Smooth muscle cell of the brain vasculature (primary cell): Measurements from ENCODE around the gene HMGN1.

Source experiments
- DNase-seq: peaks from one replicate; pipeline ENCODE4 v3.0.0-alpha.2; 2012; ENCODE audit warnings: low read depth, low spot score

The HMGN1 gene

DNA sequence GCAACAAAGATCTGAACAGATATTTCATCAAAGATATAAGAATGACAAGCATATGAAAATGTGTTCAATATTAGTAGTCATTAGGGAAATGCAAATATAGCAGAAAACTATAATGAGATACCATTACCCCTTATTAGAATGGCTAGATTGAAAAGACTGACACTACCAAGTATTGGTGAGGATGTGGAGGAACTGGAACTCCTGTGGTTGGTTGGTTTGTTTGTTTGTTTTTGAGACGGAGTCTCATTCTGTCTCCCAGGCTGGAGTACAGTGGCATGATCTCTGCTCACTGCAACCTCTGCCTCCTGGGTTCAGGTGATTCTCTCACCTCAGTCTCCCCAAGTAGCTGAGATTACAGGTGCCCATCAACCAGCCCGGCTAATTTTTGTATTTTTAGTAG lies 18.9 kb upstream of the HMGN1 start:
- no peak for DNase-seq

DNA sequence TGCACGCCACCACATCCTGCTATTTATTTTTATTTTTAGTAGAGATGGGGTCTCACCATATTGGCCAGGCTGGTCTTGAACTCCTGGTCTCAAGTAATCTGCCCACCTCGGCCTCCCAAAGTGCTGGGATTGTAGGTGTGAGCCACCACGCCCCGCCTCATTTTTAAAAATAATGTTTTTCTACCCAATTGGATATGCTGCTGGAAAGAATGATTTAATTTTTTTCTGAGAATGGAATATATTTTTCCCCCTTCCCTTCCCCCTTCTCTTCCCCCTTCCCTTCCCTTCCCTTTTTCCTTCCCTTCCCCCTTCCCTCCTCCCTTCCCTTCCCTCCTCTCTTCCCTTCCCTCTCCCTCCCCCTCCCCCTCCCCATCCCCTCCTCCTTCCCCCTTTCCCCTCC lies 17.7 kb upstream of the HMGN1 start:
- DNase-seq, result no peak

DNA sequence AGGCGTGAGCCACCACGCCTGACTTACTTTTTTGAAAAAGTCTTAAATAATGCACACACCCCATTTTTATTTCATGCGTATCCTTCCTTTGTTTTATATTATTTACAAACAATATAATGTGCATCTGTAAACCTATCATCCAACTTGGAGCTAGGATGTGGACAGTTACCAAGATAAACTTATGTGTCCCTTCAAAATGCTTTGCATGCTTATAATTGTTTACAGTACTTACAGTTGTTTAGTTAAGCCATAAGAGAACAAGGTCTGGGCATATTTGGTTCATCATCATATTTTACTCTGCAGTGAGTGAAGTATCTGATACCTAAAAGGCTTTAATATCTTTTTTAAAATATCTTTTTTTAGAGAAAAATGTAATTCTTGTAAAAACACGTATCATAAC lies 16.1 kb upstream of the HMGN1 start:
- DNase-seq, result no peak

DNA sequence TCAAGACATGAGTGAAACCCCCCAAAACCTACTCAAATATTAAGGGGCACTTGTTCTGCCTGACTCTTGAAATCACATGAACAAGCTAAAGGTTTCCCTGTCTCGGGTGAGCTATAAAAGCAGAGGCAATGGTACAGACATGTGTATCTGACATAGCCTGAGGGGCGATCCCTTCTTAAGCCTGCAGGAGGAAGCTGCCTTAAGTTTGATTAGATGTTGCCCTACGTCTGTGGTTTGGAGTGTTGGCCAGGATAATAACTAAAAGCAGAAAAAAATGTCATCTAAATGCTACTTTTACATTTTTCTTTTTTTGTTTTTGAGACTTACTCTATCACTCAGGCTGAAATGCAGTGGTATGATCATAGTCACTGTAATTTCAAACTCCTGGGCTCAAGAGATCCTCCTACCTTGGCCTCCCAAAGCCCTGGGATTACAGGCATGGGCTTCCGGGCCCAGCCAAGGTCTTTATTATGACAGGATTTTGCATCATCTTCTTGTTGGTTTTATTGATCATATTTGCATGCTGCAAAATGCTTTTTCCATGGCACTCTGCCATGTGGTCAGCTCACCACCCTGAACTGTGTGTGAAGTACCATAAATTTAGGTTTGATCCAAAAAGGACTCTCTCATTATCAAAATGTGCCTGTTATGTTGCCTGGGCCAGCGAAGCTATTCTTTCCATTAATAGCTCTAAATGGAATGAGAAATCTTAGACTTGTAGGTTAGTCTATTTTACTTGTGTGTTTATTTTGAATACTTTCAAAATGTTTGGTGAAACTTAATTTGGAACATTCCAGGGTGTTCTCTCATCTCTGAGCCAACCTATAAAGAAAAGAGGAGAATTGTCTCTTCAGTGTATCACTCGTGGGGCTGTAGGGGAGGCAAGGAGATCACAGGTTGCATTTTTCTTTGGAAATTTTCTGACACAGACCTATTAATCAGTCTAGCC lies 15.0 kb upstream of the HMGN1 start:
- no peak for DNase-seq

DNA sequence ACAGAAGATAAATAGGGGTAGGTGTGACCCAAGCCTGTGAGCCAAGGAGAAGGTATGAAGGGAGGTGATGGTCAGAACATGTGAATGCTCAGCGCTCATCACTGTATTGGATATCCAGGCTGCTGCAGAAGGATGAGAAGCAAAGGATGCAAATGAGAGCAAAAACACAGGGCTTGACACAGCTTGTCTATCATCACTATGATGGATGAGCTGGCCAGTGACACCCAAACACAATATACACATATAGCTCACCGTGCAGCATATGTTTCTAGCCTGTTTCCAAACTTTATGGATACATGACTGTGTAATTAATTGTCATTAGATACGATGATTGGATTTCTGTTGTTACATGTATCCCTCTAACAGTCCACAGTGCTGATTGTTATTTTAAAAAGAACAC lies 13.8 kb upstream of the HMGN1 start:
- no peak for DNase-seq

DNA sequence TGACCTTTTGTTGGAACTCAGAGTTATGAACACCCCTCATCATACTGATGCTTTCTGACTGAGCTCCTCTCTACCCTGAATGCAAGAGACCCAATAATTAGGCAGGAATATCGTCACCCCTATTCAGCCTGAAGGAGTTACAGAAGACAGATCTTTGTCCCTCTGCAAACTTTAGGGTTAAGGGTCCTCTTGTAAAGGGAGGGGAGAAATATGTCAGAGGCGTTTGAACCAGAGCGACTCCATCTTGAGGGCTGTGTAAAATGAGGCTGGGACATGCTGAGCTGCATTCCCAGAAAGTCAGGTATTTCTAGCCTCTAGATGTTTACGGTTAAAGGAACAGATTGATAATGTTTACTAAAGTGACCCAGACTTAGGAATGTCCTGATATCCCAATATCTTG lies 10.5 kb upstream of the HMGN1 start:
- DNase-seq, result no peak

DNA sequence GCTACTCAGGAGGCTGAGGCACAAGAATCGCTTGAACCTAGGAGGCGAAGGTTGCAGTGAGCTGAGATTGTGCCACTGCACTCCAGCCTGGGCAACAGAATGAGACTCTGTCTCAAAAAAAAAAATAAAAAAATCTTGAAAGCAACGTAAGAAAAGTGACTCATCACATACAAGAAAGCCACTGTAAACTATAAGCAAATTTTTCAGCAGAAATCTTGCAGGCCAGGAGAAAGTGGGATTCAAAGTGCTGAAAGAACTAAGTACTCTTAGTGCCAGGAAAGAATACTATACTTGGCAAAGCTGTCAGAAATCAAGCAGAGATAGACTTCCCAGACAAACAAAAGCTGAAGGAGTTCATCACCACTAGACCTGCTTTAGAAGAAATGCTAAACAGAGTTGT lies 4.4 kb upstream of the HMGN1 start:
- no peak for DNase-seq

DNA sequence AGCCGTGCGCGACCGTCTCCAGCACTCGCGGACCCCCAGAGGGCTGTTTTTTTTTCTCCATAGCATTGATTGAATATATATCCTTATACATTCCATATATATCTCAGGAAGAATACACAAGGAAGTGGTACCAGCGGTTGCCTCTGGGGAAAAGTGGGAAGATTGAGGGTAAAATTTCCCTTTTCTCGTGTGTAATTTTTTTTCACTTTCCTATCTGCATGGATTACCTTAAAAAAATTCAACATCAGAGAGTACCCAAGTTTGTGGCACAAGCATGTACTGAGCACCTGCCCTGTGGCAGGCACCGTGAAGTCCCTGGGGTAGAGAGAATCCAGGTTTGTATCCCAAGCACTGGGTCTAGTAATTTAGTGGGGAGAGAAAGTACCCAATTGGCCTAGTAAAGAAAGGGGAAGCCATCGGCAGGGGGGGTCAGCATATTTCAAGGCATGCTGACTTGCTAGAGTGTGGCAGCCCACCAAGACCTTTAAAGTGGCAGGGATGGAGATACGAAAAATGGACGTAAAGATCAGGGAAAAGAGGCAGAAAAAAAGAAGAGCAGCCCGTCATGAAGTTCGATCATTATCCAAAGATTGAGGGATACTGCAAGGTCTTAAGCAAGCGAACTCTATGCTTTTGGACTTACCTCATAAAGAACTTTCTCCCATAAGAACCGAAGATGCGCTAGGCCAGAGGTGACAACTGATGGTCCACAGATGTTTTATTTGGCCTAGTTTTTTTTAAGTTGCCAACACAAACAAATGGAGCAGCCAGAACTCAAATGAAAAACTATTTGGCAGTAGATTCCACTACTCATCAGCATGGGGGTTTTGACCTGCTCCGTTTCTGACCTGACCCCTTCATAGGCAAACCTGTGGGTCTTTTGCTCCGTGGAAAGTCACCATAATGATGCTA lies 1.5 kb upstream of the HMGN1 start:
- no peak for DNase-seq

DNA sequence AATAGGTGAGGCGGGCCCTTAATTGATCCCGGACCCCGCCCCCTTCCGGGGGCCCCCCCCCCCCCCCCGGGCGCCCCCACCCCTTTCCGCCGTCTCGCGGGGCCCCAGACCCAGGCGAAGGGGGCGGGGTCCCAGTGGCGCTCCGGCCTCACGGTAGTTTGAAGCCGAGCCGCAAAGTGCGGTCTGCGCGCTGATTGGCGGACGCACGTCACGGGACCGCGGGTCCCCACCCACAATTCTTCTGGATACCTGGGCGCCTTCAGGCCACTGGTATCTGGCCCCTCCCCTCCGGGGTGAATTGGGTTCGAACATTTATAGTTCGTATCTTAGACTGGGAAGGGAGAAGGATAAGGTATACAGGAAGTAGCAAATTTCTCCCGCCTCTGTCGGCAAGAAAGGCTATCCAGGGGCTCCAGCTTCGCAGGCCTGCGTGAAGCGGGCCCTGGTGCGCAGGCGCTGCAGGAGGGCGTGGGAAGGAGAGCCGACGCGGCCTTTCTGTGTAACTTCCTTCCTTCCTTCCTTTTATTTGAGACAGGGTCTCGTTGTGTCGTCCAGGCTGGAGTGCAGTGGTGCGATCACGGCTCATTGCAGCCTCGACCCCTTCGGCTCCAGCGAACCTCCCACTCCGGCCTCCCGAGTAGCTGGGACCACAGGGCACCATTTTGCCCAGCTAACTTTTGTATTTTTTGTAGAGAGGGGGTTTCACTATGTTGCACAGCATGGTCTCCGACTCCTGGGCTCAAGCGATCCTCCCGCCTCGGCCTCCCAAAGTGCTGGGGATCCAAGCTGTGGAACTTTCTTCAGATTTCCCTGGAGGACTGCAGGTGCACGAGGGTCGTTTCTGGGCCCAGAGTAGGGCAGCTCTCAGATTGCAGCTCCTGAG lies 564 bp upstream of the HMGN1 start:
- peak; percentile 89 for DNase-seq

DNA sequence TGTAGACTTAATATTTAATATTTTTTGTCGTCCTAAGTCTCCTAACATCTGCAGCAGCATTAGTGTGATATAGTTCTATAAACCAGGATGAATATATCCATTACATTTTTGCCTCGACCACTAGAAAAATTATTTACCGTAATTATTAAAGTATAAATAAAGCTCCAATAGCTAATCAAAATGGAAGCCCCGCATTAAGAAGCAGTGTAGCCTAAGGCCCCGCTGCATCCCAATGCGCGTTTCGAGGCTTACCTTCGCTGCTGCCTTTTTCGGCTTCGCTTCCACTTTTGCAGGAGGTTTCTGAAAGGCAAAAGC lies 891 bp downstream of the HMGN1 start:
- no peak for DNase-seq

DNA sequence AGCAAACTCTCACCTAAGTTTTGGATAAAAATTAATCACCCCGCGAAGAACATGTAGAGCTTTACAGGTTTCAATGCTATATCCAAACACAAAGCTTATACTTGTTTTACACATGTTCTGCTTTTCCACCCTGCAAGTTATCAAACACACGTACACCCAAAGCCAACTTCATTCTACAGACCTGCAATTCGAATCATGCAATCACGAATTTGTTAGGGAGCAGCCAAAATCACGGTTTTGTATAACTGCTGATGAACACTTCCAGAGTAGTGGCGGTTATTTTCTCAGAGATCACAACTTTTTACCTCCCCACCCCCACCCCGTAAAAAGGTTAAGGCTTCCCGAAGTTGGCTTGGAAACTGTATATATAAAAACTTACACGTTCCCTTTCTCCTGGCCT lies 1.4 kb downstream of the HMGN1 start:
- DNase-seq, result no peak

DNA sequence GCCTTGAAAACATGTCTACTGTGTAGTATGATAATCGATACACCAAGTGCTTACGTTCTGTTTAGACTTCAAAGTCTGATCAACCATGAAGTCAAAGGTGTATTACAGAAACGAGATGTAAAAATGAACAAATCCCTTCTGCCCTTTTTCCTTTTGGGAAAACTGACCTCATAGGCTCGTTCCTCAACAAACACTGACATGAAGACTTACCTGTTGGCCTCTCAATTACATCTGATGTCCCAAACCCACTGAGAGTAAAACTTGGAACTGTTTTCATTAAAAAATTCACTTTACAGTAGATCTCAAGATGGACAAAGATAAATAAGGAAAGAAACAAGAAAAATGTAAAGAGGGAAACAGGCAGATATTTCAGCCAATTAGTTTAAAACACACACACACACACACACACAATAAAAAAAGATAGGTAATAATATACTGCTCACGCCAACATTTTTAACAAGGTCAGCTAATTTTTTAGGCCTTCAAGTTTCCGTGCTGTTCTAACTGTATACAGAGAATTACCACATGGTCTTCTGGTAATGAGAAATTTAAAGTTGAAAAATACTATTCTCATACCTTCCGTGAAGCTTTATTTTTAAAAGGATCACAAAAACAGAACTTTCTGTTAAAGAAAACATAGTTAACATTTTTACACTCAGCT lies 2.1 kb downstream of the HMGN1 start:
- DNase-seq, result no peak

DNA sequence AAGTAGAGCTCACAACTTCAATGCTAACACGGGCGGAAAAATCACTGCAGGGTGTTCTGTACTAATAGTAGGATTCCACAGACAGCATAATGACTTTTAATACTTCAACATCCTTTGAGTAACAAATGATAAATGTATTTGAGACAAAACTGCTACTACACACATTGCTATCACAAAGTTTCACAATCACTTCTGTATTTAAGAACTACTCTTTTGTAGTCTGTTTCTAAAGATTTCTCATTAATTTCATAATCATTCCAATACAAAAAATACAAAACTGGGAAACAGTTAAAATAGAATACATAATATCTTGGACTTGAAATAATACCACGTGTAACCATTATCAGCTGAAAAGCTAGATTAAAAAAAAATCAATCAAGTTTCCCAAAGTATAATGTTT lies 2.7 kb downstream of the HMGN1 start:
- DNase-seq, result no peak

DNA sequence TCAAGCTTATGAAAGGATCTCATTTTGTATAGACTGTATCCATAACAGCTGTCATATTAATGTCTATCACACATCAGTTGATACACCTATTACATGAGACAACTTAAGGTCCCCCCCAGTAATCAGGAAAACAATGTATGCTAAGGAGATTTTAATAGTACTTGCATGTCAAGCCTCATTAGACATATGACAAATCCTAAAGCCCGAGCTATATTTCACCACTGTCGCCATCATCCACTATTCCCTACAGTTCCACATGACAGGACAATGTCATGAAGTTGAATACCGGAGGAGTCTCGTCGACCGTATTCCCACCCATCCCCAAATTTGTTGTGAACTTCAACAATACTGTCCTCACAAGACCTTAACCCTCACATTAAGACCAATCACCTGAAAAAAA lies 3.4 kb downstream of the HMGN1 start:
- DNase-seq, result no peak

DNA sequence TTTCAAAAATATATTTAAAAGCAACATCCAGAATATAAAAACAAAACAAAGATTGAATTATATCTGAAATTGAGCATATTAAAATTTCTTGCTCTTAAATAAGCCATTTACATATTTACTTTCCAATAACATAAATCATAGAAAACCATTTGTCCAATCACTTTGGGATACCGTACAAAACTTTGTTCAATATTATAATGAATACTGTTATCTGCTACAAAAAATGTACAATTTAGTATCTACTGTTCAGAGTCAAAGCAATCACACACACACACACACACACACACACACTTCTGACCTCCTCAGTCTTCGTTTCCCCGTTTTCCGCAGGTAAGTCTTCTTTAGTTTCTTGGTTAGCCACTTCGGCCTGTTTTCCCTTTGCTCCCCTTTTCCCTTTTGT lies 4.0 kb downstream of the HMGN1 start:
- no peak for DNase-seq

DNA sequence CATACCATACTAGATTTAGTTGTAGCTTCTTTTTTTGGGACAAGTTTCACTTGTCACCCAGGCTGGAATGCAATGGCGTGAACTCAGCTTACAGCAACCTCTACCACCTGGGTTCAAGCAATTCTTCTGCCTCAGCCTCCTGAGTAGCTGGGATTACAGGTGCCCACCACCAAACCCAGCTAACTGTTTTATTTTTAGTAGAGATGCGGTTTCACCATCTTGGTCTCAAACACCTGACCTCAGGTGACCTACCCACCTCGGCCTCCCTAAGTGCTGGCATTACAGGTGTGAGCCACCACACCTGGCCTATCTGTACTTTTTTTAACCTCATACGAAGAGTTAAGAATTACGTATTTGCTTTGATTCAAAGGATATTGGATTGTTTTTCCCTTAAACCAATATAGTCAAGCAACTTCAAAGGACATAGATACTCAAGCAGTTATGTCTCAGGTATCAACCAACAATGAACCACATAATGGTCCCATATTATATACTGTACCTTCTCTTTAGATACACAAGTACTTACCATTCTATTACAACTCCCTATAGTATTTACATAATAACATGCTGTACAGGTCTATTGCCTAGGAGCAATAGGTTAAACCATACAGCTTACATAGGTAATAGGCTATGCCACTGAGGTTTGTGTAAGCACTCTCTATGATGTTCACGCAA lies 7.5 kb downstream of the HMGN1 start:
- DNase-seq, result no peak

DNA sequence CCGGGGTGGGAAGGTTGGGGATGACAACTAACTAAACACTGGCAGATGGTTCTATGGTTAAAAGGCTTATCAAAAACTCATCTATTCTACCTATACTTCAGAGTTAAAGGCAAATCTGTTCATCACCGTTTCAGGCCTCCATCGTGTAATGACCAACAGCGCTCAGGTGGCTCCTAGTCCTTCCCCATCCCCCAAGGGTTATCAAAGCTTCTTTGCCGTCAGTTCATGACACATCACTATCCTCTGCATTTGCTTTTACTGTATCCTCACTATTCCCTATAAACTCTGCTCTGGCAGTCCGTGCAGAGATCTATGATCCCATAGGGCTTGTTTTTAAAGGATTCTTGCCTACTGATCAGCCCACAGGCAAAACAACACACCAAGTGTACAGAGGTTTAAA lies 8.2 kb downstream of the HMGN1 start:
- DNase-seq, result no peak

DNA sequence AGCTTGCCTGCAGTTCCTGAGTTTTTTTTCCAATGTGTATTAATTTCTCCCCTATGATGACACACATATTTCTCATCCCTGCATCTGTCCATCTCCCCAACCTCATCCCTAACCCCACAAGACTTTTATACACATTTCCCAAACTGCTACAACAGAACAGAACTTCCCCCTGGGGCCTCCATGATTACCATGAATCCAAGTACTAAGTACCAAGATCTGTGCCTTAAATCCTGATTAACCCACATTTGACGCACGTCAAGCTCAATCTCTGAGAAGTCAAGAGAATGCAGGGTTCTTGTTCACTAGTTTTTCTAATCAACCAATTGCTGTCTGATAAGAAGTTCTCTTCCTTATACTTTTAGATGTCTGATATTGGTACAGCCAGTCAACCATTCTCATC lies 9.7 kb downstream of the HMGN1 start:
- no peak for DNase-seq

DNA sequence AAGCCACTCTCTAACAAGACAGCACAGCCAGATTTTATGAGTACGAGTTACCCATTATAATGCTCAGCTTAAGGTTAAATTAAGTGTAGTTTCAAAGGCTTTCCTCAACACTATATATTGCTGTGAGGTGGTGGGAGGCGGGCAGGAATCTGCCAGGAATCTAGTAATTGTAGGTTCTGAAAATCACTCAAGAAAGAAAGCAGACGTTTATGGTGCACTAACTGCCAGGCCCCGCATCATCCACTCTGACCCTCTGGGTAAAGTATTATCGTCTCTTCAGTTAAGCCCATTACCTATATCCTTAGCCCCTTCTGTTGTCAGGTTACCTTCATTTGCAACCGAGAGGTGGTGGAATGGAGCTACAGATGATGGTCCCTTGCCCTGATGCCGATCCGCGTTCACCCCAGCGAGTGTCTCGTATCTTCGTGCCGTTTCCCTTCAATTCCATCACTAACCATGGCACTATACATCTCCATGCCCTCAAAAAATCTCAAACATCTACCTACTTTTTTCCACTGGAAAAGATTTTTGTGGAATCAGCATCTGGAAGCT lies 12.4 kb downstream of the HMGN1 start:
- DNase-seq, result no peak

DNA sequence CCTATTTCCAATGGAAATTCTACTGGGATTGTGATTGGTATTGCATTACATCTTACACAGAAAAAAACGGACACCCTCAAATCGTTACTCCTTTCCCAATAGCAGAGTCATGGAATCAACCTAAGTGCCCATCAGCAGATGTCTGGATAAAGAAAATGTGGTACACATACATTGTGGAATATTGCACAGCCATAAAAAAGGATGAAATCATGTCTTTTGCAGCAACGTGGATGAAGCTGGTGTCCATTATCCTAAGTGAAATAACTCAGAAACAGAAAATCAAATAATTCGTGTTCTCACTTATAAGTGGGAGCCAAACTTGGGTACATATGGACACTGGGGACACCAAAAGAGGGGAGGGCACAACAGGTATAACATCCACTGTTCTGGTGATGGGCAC lies 14.3 kb downstream of the HMGN1 start:
- no peak for DNase-seq

DNA sequence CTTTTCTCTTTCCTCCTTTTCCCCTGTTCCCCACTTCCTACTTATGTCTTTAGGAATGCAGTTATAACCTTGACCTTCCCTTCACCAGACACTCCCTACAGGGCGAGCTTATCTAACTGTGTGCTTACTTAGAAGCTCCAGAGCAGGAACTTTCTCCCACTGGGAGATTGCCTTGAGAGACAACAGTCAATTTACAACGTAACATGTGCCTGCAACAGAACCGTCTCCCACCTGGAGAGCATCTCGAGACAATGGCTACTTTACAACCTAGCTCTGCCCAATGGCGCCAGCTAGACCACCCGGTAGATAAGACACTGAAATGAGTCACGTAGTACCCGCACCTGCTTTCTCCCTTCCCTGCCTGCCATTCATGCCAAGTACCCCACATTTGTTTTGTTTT lies 16.7 kb downstream of the HMGN1 start:
- DNase-seq, result no peak
